Astrocyte (in vitro differentiated cells and primary cell): ENCODE data around the gene STXBP1. TPM values are rescaled to one million over a fixed set of nuclear protein-coding genes. Genes with fewer than 3 reads are reported as not detected.
A peak's percentile ranks its signal among the peaks of the same experiment; 100 is the strongest.

Experiments used
- DNase-seq: peaks from one replicate; pipeline ENCODE4 v3.0.0-alpha.2; 2010; ENCODE audit warnings: low read depth
- FAIRE-seq: peaks from 2 replicates; lab custom pipeline; 2011; peaks lifted over from hg19 to GRCh38; lab: Jason Lieb, UNC
- H2AFZ ChIP-seq: 2 replicates; pipeline ENCODE4 v1.6.0; 2012; ENCODE audit warnings: low read depth, low read length, inconsistent platforms
- H3K27ac ChIP-seq: 2 replicates; pipeline ENCODE4 v1.5.1; 2011; ENCODE audit warnings: low read depth, low read length, inconsistent platforms
- H3K27me3 ChIP-seq: 2 replicates; pipeline ENCODE4 v1.6.0; 2011; ENCODE audit warnings: low read length, inconsistent platforms; ENCODE audit not compliant: insufficient read depth
- H3K36me3 ChIP-seq: 2 replicates; pipeline ENCODE4 v1.5.1; 2011; ENCODE audit warnings: low read length, inconsistent platforms; ENCODE audit not compliant: insufficient read depth
- H3K4me1 ChIP-seq: 2 replicates; pipeline ENCODE4 v1.5.1; 2011; ENCODE audit warnings: low read length, inconsistent platforms; ENCODE audit not compliant: insufficient read depth
- H3K4me2 ChIP-seq: 2 replicates; pipeline ENCODE4 v1.6.0; 2012; ENCODE audit warnings: low read length, inconsistent platforms
- H3K4me3 ChIP-seq: 2 replicates; pipeline ENCODE4 v1.5.1; 2011; ENCODE audit warnings: low read depth, mild to moderate bottlenecking, low read length, inconsistent platforms; ENCODE audit not compliant: insufficient read depth
- H3K79me2 ChIP-seq: 2 replicates; pipeline ENCODE4 v1.6.0; 2012; ENCODE audit warnings: mild to moderate bottlenecking, low read length, inconsistent platforms; ENCODE audit not compliant: insufficient read depth
- H3K9ac ChIP-seq: 2 replicates; pipeline ENCODE4 v1.6.0; 2012; ENCODE audit warnings: mild to moderate bottlenecking, low read length, inconsistent platforms
- H3K9me3 ChIP-seq: 2 replicates; pipeline ENCODE4 v1.5.1; 2012; ENCODE audit warnings: low read depth, mild to moderate bottlenecking, low read length, inconsistent platforms; ENCODE audit not compliant: insufficient read depth
- H4K20me1 ChIP-seq: 2 replicates; pipeline ENCODE4 v1.6.0; 2012; ENCODE audit warnings: low read length, inconsistent platforms; ENCODE audit not compliant: insufficient read depth
- H3K27ac Mint-ChIP-seq: one replicate; pipeline ENCODE4 v1.8.0; 2021; ENCODE audit warnings: mild to moderate bottlenecking, mixed read lengths; ENCODE audit not compliant: unreplicated experiment
- H3K27me3 Mint-ChIP-seq: one replicate; pipeline ENCODE4 v1.8.0; 2021; ENCODE audit warnings: low read depth, mixed read lengths; ENCODE audit not compliant: unreplicated experiment
- H3K36me3 Mint-ChIP-seq: one replicate; pipeline ENCODE4 v1.8.0; 2021; ENCODE audit warnings: low read depth, mixed read lengths; ENCODE audit not compliant: unreplicated experiment
- H3K4me1 Mint-ChIP-seq: one replicate; pipeline ENCODE4 v1.8.0; 2021; ENCODE audit warnings: low read depth, mixed read lengths; ENCODE audit not compliant: unreplicated experiment
- H3K4me3 Mint-ChIP-seq: one replicate; pipeline ENCODE4 v1.8.0; 2021; ENCODE audit warnings: mild to moderate bottlenecking, moderate library complexity, mixed read lengths; ENCODE audit not compliant: unreplicated experiment
- H3K9me3 Mint-ChIP-seq: one replicate; pipeline ENCODE4 v1.8.0; 2021; ENCODE audit warnings: mild to moderate bottlenecking, mixed read lengths; ENCODE audit not compliant: unreplicated experiment
- EZH2 ChIP-seq: IDR thresholded peaks from 2 replicates; pipeline ENCODE4 v1.6.1; 2012; ENCODE audit warnings: mild to moderate bottlenecking, low read length, inconsistent platforms; ENCODE audit not compliant: insufficient read depth
- total RNA-seq: library from RNA; stranded (reverse); gene quantifications from 2 replicates; pipeline ENCODE4 v1.2.1, GENCODE V29; 2021
- TF ChIP-seq, protein P1 (sequence below): IDR thresholded peaks from 2 replicates; pipeline ENCODE4 v1.5.1; 2011; ENCODE audit warnings: low read depth, mild to moderate bottlenecking, inconsistent platforms, low read length, moderate library complexity; ENCODE audit not compliant: insufficient read depth

STXBP1 gene
- total RNA-seq, 1 donor from 2014 or later, result 39.6 TPM

DNA sequence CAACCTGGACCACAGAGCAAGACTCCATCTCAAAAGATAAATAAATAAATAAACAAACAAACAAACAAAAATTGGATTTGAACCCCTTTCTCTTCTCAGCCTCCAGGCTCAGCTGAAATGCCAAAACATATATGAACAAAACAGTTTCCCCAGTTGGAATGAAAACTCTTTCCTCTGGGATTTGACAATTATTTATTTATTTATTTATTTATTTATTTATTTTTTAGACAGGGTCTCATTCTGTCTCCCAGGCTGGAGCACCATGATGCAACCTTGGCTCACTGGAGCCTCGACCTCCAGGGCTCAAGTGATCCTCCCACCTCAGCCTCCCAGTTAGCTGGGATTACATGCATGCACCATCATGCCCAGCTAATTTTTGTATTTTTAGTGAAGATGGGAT is 6.0 kb upstream of the STXBP1 start:
- Mint-ChIP-seq H3K27ac (no peak overlapping the region), H3K27me3 (peaks cover 18% of the 10 kb centered on the region), H3K9me3 (peaks cover 2% of the 10 kb centered on the region), H3K4me3 (no peak overlapping the region), H3K36me3 (no peaks in the 10 kb centered on the region), H3K4me1 (peaks cover 5% of the 10 kb centered on the region)
- H3K36me3 ChIP-seq, result no peaks in the 10 kb centered on the region
- no peak overlapping the region for H3K9ac ChIP-seq
- H3K4me3 ChIP-seq, result no peak overlapping the region
- H3K79me2 ChIP-seq, result no peaks in the 10 kb centered on the region
- FAIRE-seq (no peak), DNase-seq (no peak)
- H4K20me1 ChIP-seq, result no peaks in the 10 kb centered on the region
- peaks cover 9% of the 10 kb centered on the region for H3K4me1 ChIP-seq
- H3K27ac ChIP-seq, result no peak overlapping the region
- H3K27me3 ChIP-seq, result peaks cover 20% of the 10 kb centered on the region
- no peak overlapping the region for H3K4me2 ChIP-seq
- H2AFZ ChIP-seq, result no peak overlapping the region
- H3K9me3 ChIP-seq, result no peaks in the 10 kb centered on the region
- TF ChIP-seq, protein P1, sequence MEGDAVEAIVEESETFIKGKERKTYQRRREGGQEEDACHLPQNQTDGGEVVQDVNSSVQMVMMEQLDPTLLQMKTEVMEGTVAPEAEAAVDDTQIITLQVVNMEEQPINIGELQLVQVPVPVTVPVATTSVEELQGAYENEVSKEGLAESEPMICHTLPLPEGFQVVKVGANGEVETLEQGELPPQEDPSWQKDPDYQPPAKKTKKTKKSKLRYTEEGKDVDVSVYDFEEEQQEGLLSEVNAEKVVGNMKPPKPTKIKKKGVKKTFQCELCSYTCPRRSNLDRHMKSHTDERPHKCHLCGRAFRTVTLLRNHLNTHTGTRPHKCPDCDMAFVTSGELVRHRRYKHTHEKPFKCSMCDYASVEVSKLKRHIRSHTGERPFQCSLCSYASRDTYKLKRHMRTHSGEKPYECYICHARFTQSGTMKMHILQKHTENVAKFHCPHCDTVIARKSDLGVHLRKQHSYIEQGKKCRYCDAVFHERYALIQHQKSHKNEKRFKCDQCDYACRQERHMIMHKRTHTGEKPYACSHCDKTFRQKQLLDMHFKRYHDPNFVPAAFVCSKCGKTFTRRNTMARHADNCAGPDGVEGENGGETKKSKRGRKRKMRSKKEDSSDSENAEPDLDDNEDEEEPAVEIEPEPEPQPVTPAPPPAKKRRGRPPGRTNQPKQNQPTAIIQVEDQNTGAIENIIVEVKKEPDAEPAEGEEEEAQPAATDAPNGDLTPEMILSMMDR, result no peak
- TF ChIP-seq EZH2, result no peak

DNA sequence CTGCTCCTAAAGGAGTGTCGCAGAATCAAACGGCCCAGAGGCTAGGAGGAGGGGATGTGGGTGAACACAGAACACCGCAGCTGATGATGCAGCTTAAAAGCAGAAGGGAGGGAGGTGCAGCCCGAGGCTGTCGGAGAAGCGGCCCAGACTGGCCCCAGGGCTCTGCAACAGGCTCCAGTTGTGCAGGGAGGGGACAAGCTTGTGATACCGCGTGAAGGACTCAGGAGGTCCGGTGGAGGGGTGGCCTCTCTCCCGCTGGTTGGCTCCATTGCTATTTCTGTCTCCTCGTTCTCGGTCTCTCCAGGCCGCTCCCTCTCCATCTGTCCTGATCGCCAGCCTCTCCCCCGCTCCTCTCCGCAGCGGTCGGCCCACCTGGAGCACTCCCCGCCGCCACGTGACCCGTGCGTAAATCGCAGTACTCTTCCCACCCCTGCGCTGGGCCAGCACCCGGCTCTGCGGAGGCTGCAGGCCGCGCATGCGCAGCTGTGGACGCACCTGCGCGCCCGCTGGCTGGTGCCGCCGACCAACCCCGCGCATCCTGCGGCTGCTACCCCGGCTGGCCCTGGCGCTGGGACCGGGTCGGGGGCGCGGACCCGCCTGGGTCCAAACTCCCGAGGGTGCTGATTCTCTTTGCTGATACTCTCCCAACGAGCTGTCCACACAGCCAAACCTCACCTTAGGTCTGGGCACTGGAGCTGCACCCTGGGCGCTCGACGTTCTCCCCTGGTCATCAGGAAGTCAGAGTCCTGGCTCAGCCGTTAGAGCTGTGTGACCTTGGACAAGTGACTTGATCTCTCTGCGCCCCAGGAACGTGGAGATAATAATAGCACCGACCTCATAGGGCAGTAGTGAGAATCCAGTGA is 3.7 kb upstream of the STXBP1 start:
- DNase-seq (no peak), FAIRE-seq (no peak)
- Histone ChIP-seq H2AFZ (peak overlapping the region; percentile 62), H3K4me2 (peak overlapping the region; percentile 86), H3K9me3 (no peaks in the 10 kb centered on the region), H3K9ac (no peak overlapping the region), H3K27ac (no peak overlapping the region), H3K27me3 (peaks cover 20% of the 10 kb centered on the region), H3K36me3 (no peaks in the 10 kb centered on the region), H3K79me2 (no peaks in the 10 kb centered on the region), H4K20me1 (no peaks in the 10 kb centered on the region), H3K4me1 (peaks cover 14% of the 10 kb centered on the region), H3K4me3 (peak overlapping the region; percentile 44)
- Mint-ChIP-seq H3K9me3 (peaks cover 2% of the 10 kb centered on the region), H3K27ac (no peak overlapping the region), H3K4me3 (peak overlapping the region; percentile 79), H3K36me3 (no peaks in the 10 kb centered on the region), H3K4me1 (peaks cover 5% of the 10 kb centered on the region), H3K27me3 (peaks cover 18% of the 10 kb centered on the region)
- no peak for TF ChIP-seq EZH2
- TF ChIP-seq, protein P1, result no peak

DNA sequence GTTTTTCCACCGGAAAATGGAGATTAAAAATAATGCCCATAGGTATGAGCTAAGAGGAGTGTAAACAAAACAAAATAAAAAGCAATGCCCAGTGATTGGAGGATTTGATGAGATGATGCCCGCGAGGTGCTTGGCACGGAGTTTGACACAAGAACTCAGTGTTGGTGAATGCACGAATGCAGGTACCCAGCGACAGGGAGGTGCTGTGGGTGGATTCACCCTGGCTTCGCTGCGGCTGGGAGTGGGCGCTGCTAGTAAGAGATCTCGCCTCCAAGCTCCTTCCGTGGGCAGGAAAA is 526 bp upstream of the STXBP1 start:
- Mint-ChIP-seq H3K9me3 (peaks cover 2% of the 10 kb centered on the region), H3K36me3 (no peaks in the 10 kb centered on the region), H3K4me3 (peak overlapping the region; percentile 91), H3K4me1 (peaks cover 5% of the 10 kb centered on the region), H3K27me3 (peaks cover 18% of the 10 kb centered on the region), H3K27ac (peak overlapping the region; percentile 75)
- DNase-seq (no peak), FAIRE-seq (no peak)
- no peaks in the 10 kb centered on the region for H3K9me3 ChIP-seq
- peak overlapping the region; percentile 27 for H3K27ac ChIP-seq
- peak overlapping the region; percentile 68 for H3K9ac ChIP-seq
- peaks cover 15% of the 10 kb centered on the region for H3K79me2 ChIP-seq
- H3K27me3 ChIP-seq, result peaks cover 18% of the 10 kb centered on the region
- peak overlapping the region; percentile 81 for H3K4me3 ChIP-seq
- TF ChIP-seq, protein P1, result no peak
- no peak for TF ChIP-seq EZH2
- H3K36me3 ChIP-seq, result no peaks in the 10 kb centered on the region
- H3K4me1 ChIP-seq, result peaks cover 14% of the 10 kb centered on the region
- peak overlapping the region; percentile 98 for H2AFZ ChIP-seq
- H4K20me1 ChIP-seq, result peaks cover 3% of the 10 kb centered on the region
- H3K4me2 ChIP-seq, result peak overlapping the region; percentile 99
